Central memory CD8-positive, alpha-beta T cell (primary cell): ENCODE results near the gene PPL.

Experiments
- ATAC-seq: fragments of 150-1000 bp; cut with Tn5 transposase; replicated peaks from 2 replicates; pipeline ENCODE4 v1.10.0; 2022; ENCODE audit warnings: mild to moderate bottlenecking, moderate FRiP score, moderate number of reproducible peaks; ENCODE audit not compliant: poor library complexity, severe bottlenecking; ENCODE audit errors: extremely low read depth
- DNase-seq, 2 donors: peaks; one replicate each; pipeline ENCODE4 v3.0.0; 2021; ENCODE audit warnings: low spot score in 2 of 2
- H3K27ac Mint-ChIP-seq: one replicate; pipeline ENCODE4 v1.8.0; 2022; ENCODE audit warnings: low read depth, mild to moderate bottlenecking, moderate library complexity, mixed read lengths
- H3K27me3 Mint-ChIP-seq: one replicate; pipeline ENCODE4 v1.8.0; 2022; ENCODE audit warnings: mixed read lengths
- H3K36me3 Mint-ChIP-seq: one replicate; pipeline ENCODE4 v1.8.0; 2022; ENCODE audit warnings: mild to moderate bottlenecking, moderate library complexity, mixed read lengths; ENCODE audit not compliant: insufficient read depth
- H3K4me1 Mint-ChIP-seq: one replicate; pipeline ENCODE4 v1.8.0; 2022; ENCODE audit warnings: mixed read lengths
- H3K4me3 Mint-ChIP-seq: one replicate; pipeline ENCODE4 v1.8.0; 2022; ENCODE audit warnings: mild to moderate bottlenecking, moderate library complexity, mixed read lengths
- H3K9me3 Mint-ChIP-seq: one replicate; pipeline ENCODE4 v1.8.0; 2022; ENCODE audit warnings: mixed read lengths

PPL gene

GRCh38 chr16:4892361-4893102 lies 44.4 kb downstream of the PPL start:
- H3K4me1 Mint-ChIP-seq: no peaks in the 10 kb centered on the region
- DNase-seq (no peak), ATAC-seq (no peak)
- H3K27ac Mint-ChIP-seq: no peak overlapping the region
- H3K27me3 Mint-ChIP-seq: no peaks in the 10 kb centered on the region
- H3K4me3 Mint-ChIP-seq: no peak overlapping the region
- H3K36me3 Mint-ChIP-seq: peaks cover 5% of the 10 kb centered on the region
- no peaks in the 10 kb centered on the region for H3K9me3 Mint-ChIP-seq

- Mint-ChIP-seq H3K27ac (no peak overlapping the region), H3K9me3 (no peaks in the 10 kb centered on the region), H3K36me3 (peaks cover 5% of the 10 kb centered on the region), H3K4me1 (no peaks in the 10 kb centered on the region), H3K4me3 (no peak overlapping the region), H3K27me3 (no peaks in the 10 kb centered on the region)
- ATAC-seq (no peak), DNase-seq (no peak)
These were observed 45.1 kb downstream of the PPL start for GRCh38 chr16:4891886-4892216.

- H3K9me3 Mint-ChIP-seq: no peaks in the 10 kb centered on the region
- ATAC-seq: no peak
- no peak overlapping the region for H3K27ac Mint-ChIP-seq
- no peaks in the 10 kb centered on the region for H3K4me1 Mint-ChIP-seq
- no peak overlapping the region for H3K4me3 Mint-ChIP-seq
- DNase-seq: no peak
- peaks cover 5% of the 10 kb centered on the region for H3K36me3 Mint-ChIP-seq
- H3K27me3 Mint-ChIP-seq: no peaks in the 10 kb centered on the region
These were observed 45.7 kb downstream of the PPL start for GRCh38 chr16:4891097-4891885.

GRCh38 chr16:4890686-4891085 lies 46.3 kb downstream of the PPL start:
- H3K4me1 Mint-ChIP-seq: peaks cover 4% of the 10 kb centered on the region
- ATAC-seq: no peak
- no peaks in the 10 kb centered on the region for H3K9me3 Mint-ChIP-seq
- no peak overlapping the region for H3K27ac Mint-ChIP-seq
- peaks cover 5% of the 10 kb centered on the region for H3K36me3 Mint-ChIP-seq
- no peak for DNase-seq
- H3K27me3 Mint-ChIP-seq: no peaks in the 10 kb centered on the region
- no peak overlapping the region for H3K4me3 Mint-ChIP-seq

GRCh38 chr16:4890026-4890425 lies 46.9 kb downstream of the PPL start:
- ATAC-seq (no peak), DNase-seq (no peak)
- Mint-ChIP-seq H3K27me3 (no peaks in the 10 kb centered on the region), H3K4me3 (no peak overlapping the region), H3K4me1 (peaks cover 6% of the 10 kb centered on the region), H3K36me3 (peaks cover 5% of the 10 kb centered on the region), H3K27ac (no peak overlapping the region), H3K9me3 (no peaks in the 10 kb centered on the region)

DNA sequence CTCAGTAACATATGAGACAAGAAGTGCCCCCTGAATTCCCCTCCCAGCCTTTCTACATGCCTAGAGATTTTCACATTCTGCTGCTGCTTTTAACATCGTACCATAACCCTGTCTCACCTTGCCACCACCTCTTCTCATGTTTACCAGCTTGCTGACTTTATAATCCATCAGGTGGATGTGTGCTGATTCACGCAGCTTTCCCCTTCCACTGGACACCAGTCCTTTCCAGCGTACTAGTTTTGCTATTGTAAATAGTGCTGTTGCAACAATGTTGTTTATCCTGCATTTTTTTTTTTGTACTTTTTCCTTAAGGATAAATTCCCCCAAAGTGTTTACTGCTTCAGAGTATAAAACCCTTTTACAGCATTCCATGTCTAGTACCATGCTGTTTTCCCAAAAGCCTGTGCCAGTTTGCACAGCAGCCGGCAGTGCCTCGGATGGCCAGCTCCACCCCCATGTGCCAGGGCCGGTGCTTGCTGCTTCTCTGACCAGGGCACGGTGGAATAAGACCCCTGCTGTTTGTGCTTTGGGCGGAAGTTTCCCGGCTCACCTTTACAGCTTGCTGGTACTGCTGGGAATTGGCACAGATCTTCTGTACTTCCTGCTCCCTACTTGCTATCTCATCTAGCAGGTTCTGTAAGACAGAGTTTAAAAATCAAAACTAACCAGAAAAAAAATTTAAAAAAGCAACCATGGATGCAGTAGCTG lies 48.4 kb downstream of the PPL start:
- no peak for ATAC-seq
- DNase-seq: no peak
- Mint-ChIP-seq H3K4me1 (peaks cover 6% of the 10 kb centered on the region), H3K27ac (no peak overlapping the region), H3K36me3 (peaks cover 12% of the 10 kb centered on the region), H3K27me3 (no peaks in the 10 kb centered on the region), H3K9me3 (no peaks in the 10 kb centered on the region), H3K4me3 (no peak overlapping the region)

DNA sequence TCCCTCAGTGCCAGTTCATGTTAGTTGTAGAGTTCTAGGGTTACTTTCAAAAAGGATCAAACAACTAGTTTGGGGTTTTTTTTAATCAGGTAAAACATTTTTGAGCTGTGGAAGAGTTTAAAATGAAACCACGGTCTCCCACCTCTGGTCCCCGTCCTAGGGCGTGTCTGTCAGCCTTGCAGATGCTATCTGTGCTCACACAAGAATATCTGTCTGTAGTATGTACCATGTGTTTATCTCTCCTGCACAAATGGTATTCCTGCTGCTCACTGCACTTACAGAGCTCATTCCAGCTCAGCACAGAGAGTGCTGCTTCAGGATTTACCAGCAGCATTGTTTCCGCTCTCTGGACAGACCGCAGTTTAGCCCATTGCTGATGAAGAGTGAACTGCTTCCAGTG lies 50.8 kb downstream of the PPL start:
- Mint-ChIP-seq H3K27me3 (no peaks in the 10 kb centered on the region), H3K9me3 (no peaks in the 10 kb centered on the region), H3K4me1 (peaks cover 6% of the 10 kb centered on the region), H3K36me3 (peaks cover 22% of the 10 kb centered on the region), H3K4me3 (no peak overlapping the region), H3K27ac (peak overlapping the region; percentile 72)
- ATAC-seq (no peak), DNase-seq (no peak)

GRCh38 chr16:4884972-4885874 lies 51.7 kb downstream of the PPL start:
- peak overlapping the region; percentile 72 for H3K27ac Mint-ChIP-seq

GRCh38 chr16:4884209-4884608 lies 52.7 kb downstream of the PPL start:
- DNase-seq: no peak

More at GRCh38 chr16:4884972-4885874, 51.7 kb downstream of the PPL start:
- Mint-ChIP-seq H3K27me3 (no peaks in the 10 kb centered on the region), H3K9me3 (no peaks in the 10 kb centered on the region), H3K36me3 (peaks cover 31% of the 10 kb centered on the region), H3K4me3 (no peak overlapping the region), H3K4me1 (peaks cover 6% of the 10 kb centered on the region)
- no peak for ATAC-seq
- no peak for DNase-seq

DNA sequence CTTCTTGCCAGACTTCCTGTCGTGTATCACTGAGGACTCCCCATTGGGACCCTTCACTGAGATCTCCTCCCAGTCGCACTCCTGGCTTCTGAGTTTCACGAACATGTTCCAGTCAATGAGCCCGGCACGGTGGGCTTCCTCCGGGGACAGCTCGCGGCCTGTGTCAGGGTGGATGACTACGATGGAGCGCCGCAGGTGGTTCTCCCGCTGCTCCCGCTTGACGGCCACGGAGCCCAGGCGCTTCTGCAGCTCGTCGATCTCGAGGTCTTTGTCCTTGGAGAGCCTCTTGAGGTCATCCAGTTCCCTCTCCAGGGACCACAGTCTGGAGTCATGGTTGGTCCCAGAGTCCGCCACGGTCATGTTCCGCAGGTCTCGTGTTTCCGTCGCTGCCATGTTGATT lies 53.4 kb downstream of the PPL start:
- Mint-ChIP-seq H3K36me3 (peaks cover 34% of the 10 kb centered on the region), H3K27ac (no peak overlapping the region), H3K9me3 (no peaks in the 10 kb centered on the region), H3K27me3 (no peaks in the 10 kb centered on the region), H3K4me3 (no peak overlapping the region), H3K4me1 (peaks cover 6% of the 10 kb centered on the region)
- ATAC-seq (no peak), DNase-seq (no peak)

More at GRCh38 chr16:4884209-4884608, 52.7 kb downstream of the PPL start:
- H3K9me3 Mint-ChIP-seq: no peaks in the 10 kb centered on the region
- H3K36me3 Mint-ChIP-seq: peaks cover 34% of the 10 kb centered on the region
- ATAC-seq: no peak
- no peak overlapping the region for H3K4me3 Mint-ChIP-seq
- H3K4me1 Mint-ChIP-seq: peaks cover 6% of the 10 kb centered on the region
- no peak overlapping the region for H3K27ac Mint-ChIP-seq
- no peaks in the 10 kb centered on the region for H3K27me3 Mint-ChIP-seq

DNA sequence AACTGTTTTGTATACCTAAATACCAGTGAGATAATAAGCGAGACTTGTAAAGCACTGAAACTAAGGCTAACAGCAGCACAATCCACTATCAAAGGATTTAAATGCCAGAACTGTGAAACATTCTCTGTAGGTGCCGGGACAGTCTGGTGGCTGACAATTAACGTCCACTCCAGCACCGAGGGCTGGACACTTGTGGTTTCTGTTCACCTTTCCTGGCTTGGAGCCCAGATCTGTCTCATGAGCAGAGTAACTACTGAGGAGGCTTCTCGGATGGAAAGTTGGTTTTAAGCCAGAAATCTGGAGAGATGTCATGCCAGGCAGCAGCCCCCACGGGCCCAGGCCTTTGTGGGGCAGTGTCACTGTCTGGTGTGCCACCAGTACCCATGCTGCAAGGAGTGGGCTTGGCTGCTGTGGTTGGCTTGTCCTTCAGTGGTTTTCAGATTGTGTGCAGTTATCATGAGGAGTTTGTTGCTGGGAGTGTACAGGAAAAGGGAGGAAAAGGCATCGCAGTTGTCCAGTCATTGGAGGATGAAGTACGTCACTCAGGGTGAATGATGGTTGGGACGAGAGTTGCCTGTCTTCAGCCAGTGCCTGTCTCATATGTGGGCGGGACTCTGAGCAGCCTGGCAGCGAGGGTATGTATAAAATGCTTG lies 54.2 kb downstream of the PPL start:
- Mint-ChIP-seq H3K4me3 (no peak overlapping the region), H3K4me1 (peaks cover 6% of the 10 kb centered on the region), H3K36me3 (peaks cover 34% of the 10 kb centered on the region), H3K9me3 (no peaks in the 10 kb centered on the region), H3K27me3 (no peaks in the 10 kb centered on the region), H3K27ac (no peak overlapping the region)
- ATAC-seq: no peak
- DNase-seq: no peak
